H9 (cell line): Measurements from ENCODE around the gene DAZAP1. TPM values are rescaled to one million over a fixed set of nuclear protein-coding genes. Genes with fewer than 3 reads are reported as not detected.

ENCODE experiments used
- DNase-seq: peaks from one replicate; pipeline ENCODE4 v3.0.0-alpha.2; 2017
- H2AFZ ChIP-seq: one replicate; pipeline ENCODE4 v1.6.1; 2013; ENCODE audit warnings: mild to moderate bottlenecking, low read length, control low read depth, moderate library complexity
- H2AK5ac ChIP-seq: 2 replicates; pipeline ENCODE4 v1.6.1; 2013; ENCODE audit warnings: low read length, control low read depth, mixed read lengths; ENCODE audit not compliant: insufficient read length
- H2BK120ac ChIP-seq: one replicate; pipeline ENCODE4 v1.6.1; 2013; ENCODE audit warnings: low read depth, mild to moderate bottlenecking, low read length, control low read depth, inconsistent platforms; ENCODE audit not compliant: poor library complexity, severe bottlenecking
- H2BK12ac ChIP-seq: 2 replicates; pipeline ENCODE4 v1.6.1; 2013; ENCODE audit warnings: low read length, control low read depth, mixed read lengths, low read depth; ENCODE audit not compliant: insufficient read length
- H2BK15ac ChIP-seq: 2 replicates; pipeline ENCODE4 v1.6.1; 2013; ENCODE audit warnings: low read depth, low read length, control low read depth
- H2BK20ac ChIP-seq: one replicate; pipeline ENCODE4 v1.6.1; 2013; ENCODE audit warnings: low read depth, mild to moderate bottlenecking, low read length, control low read depth, inconsistent platforms; ENCODE audit not compliant: poor library complexity, severe bottlenecking
- H2BK5ac ChIP-seq: 2 replicates; pipeline ENCODE4 v1.6.1; 2013; ENCODE audit warnings: low read length, control low read depth, mixed read lengths; ENCODE audit not compliant: insufficient read length
- H3K14ac ChIP-seq: 2 replicates; pipeline ENCODE4 v1.6.1; 2013; ENCODE audit warnings: low read length, control low read depth; ENCODE audit not compliant: insufficient read depth
- H3K18ac ChIP-seq: 2 replicates; pipeline ENCODE4 v1.6.1; 2013; ENCODE audit warnings: low read depth, mild to moderate bottlenecking, mixed read lengths, low read length, control low read depth; ENCODE audit not compliant: insufficient read length
- H3K23ac ChIP-seq: 2 replicates; pipeline ENCODE4 v1.6.1; 2013; ENCODE audit warnings: low read length, control low read depth, mixed read lengths, low read depth; ENCODE audit not compliant: insufficient read length
- H3K23me2 ChIP-seq: 2 replicates; pipeline ENCODE4 v1.6.1; 2013; ENCODE audit warnings: low read depth, mild to moderate bottlenecking, mixed read lengths, low read length, control low read depth; ENCODE audit not compliant: insufficient read length, poor library complexity, severe bottlenecking
- H3K27ac ChIP-seq: 2 replicates; pipeline ENCODE4 v1.5.1; 2013; ENCODE audit warnings: low read length, control low read depth, mixed read lengths, low read depth; ENCODE audit not compliant: insufficient read length
- H3K27me3 ChIP-seq: 2 replicates; pipeline ENCODE4 v1.6.1; 2013; ENCODE audit warnings: low read length, control low read depth, inconsistent platforms; ENCODE audit not compliant: insufficient read depth
- H3K4ac ChIP-seq: 2 replicates; pipeline ENCODE4 v1.6.1; 2013; ENCODE audit warnings: low read depth, mild to moderate bottlenecking, control low read depth, inconsistent platforms, low read length, moderate library complexity
- H3K4me1 ChIP-seq: 2 replicates; pipeline ENCODE4 v1.6.1; 2013; ENCODE audit warnings: low read length, control low read depth, inconsistent platforms; ENCODE audit not compliant: insufficient read depth
- H3K4me2 ChIP-seq: 2 replicates; pipeline ENCODE4 v1.6.1; 2013; ENCODE audit warnings: low read length, control low read depth, mixed read lengths; ENCODE audit not compliant: insufficient read length, insufficient read depth
- H3K56ac ChIP-seq: 2 replicates; pipeline ENCODE4 v1.6.1; 2013; ENCODE audit warnings: low read depth, mild to moderate bottlenecking, mixed read lengths, low read length, control low read depth; ENCODE audit not compliant: insufficient read length
- H3K79me1 ChIP-seq: 2 replicates; pipeline ENCODE4 v1.6.1; 2013; ENCODE audit warnings: low read depth, mild to moderate bottlenecking, moderate library complexity, low read length, control low read depth, inconsistent platforms; ENCODE audit not compliant: insufficient read depth, poor library complexity, severe bottlenecking
- H3K79me2 ChIP-seq: 2 replicates; pipeline ENCODE4 v1.6.1; 2013; ENCODE audit warnings: low read length, control low read depth, inconsistent platforms; ENCODE audit not compliant: insufficient read depth
- H3K9ac ChIP-seq: 2 replicates; pipeline ENCODE4 v1.6.1; 2013; ENCODE audit warnings: low read length, control low read depth, mixed read lengths; ENCODE audit not compliant: insufficient read length; ENCODE audit errors: extremely low read depth
- H3K9me3 ChIP-seq: one replicate; pipeline ENCODE4 v1.6.1; 2013; ENCODE audit warnings: low read depth, low read length, inconsistent platforms; ENCODE audit not compliant: control insufficient read depth
- H3T11ph ChIP-seq: one replicate; pipeline ENCODE4 v1.6.1; 2013; ENCODE audit warnings: mild to moderate bottlenecking, low read length, control low read depth, inconsistent platforms
- H4K20me1 ChIP-seq: one replicate; pipeline ENCODE4 v1.6.1; 2013; ENCODE audit not compliant: control insufficient read depth, insufficient read length, insufficient read depth
- H4K5ac ChIP-seq: 2 replicates; pipeline ENCODE4 v1.6.1; 2013; ENCODE audit warnings: low read depth, mild to moderate bottlenecking, mixed read lengths, low read length, control low read depth; ENCODE audit not compliant: insufficient read length
- H4K8ac ChIP-seq: replicated peaks from 2 replicates; pipeline ENCODE4 v1.6.1; 2013; ENCODE audit warnings: low read length, control low read depth, mixed read lengths, low read depth; ENCODE audit not compliant: insufficient read length
- H4K91ac ChIP-seq: 2 replicates; pipeline ENCODE4 v1.6.1; 2013; ENCODE audit warnings: low read depth, mild to moderate bottlenecking, moderate library complexity, mixed read lengths, low read length, control low read depth; ENCODE audit not compliant: insufficient read length
- H3K27ac Mint-ChIP-seq, 3 experiments: 2 replicates in 2 of 3; 3 replicates in 1 of 3; pipeline ENCODE4 v1.8.0; 2020 to 2021; ENCODE audit warnings: mixed read lengths in 3 of 3, mild to moderate bottlenecking in 1 of 3, moderate library complexity in 1 of 3
- H3K27me3 Mint-ChIP-seq: 2 replicates; pipeline ENCODE4 v1.8.0; 2021; ENCODE audit warnings: low read depth, mild to moderate bottlenecking, moderate library complexity, mixed read lengths
- H3K36me3 Mint-ChIP-seq, 3 experiments: 2 replicates in 2 of 3; 3 replicates in 1 of 3; pipeline ENCODE4 v1.8.0; 2020 to 2021; ENCODE audit warnings: low read depth in 3 of 3, mixed read lengths in 3 of 3; ENCODE audit not compliant: insufficient read depth in 1 of 3
- H3K4me1 Mint-ChIP-seq, 2 experiments: 2 replicates each; pipeline ENCODE4 v1.8.0; 2020; ENCODE audit warnings: mixed read lengths in 2 of 2
- H3K4me3 Mint-ChIP-seq, 2 experiments: 2 replicates in 1 of 2; 3 replicates in 1 of 2; pipeline ENCODE4 v1.8.0; 2020 to 2021; ENCODE audit warnings: mild to moderate bottlenecking in 2 of 2, mixed read lengths in 2 of 2, moderate library complexity in 1 of 2
- H3K9me3 Mint-ChIP-seq, 2 experiments: 2 replicates in 1 of 2; 3 replicates in 1 of 2; pipeline ENCODE4 v1.8.0; 2020; ENCODE audit warnings: mild to moderate bottlenecking in 2 of 2, mixed read lengths in 2 of 2, moderate library complexity in 1 of 2
- CTCF ChIP-seq: fragments of 200-600 bp; sonication (generic); conservative IDR thresholded peaks from 3 replicates; pipeline ENCODE4 v1.8.0; 2021; ENCODE audit warnings: antibody characterized with exemption, mild to moderate bottlenecking
- WGBS: extraction: QIAGEN DNeasy Blood & Tissue Kit; methylation state at CpG from one replicate; pipeline ENCODE4 v1.1.7; 2013; ENCODE audit warnings: missing lambda C conversion rate, low lambda C conversion rate, mixed read lengths; ENCODE audit not compliant: insufficient read length; ENCODE audit errors: extremely low coverage; 5-methylcytosine and 5-hydroxymethylcytosine counted together
- total RNA-seq: library from RNA; stranded (reverse); gene quantifications from 2 replicates; pipeline ENCODE4 v1.2.1, GENCODE V29; 2021

Gene DAZAP1
- total RNA-seq, 1 experiment from 2014 or later = 265 TPM

- H3K4me1 Mint-ChIP-seq = peaks cover 6 to 7% of the 10 kb centered on the region in 2 experiments; a peak in 3 of 4 replicates
- Histone ChIP-seq H2AFZ (no peak overlapping the region), H3K4ac (no peak overlapping the region), H3K79me2 (peaks cover 3% of the 10 kb centered on the region; the same call in 1 of the 2 replicates), H3K79me1 (peaks cover 6% of the 10 kb centered on the region), H4K8ac (no peak overlapping the region), H3K9me3 (no peaks in the 10 kb centered on the region), H3K56ac (no peak overlapping the region), H3K27ac (no peak overlapping the region), H3T11ph (no peak overlapping the region), H2BK12ac (no peak overlapping the region), H3K4me1 (no peaks in the 10 kb centered on the region), H2BK120ac (no peak overlapping the region), H2AK5ac (no peak overlapping the region), H3K23ac (no peak overlapping the region), H4K91ac (no peak overlapping the region), H2BK5ac (no peak overlapping the region), H3K18ac (no peak overlapping the region), H4K5ac (no peak overlapping the region), H3K4me2 (no peak overlapping the region), H3K14ac (no peak overlapping the region), H3K9ac (no peak overlapping the region), H3K27me3 (no peaks in the 10 kb centered on the region), H4K20me1 (no peaks in the 10 kb centered on the region), H3K23me2 (peaks cover 6% of the 10 kb centered on the region), H2BK15ac (no peak overlapping the region), H2BK20ac (no peak overlapping the region)
- peaks cover 3 to 5% of the 10 kb centered on the region in 2 experiments; a peak in 2 of 5 replicates for H3K9me3 Mint-ChIP-seq
- H3K27ac Mint-ChIP-seq = no peak overlapping the region
- H3K36me3 Mint-ChIP-seq = peaks cover 17 to 31% (median 27%) of the 10 kb centered on the region in 3 experiments
- H3K27me3 Mint-ChIP-seq = peaks cover 3% of the 10 kb centered on the region
- no peak for DNase-seq
- no peak for TF ChIP-seq CTCF
- WGBS = no CpG with 5 or more reads among the region's 39 CpGs
- no peak overlapping the region; a peak in 1 of 5 replicates for H3K4me3 Mint-ChIP-seq
Measured at GRCh38 chr19:1386945-1387683, 20.3 kb upstream of the DAZAP1 start.
